Neural cell (in vitro differentiated cells): ENCODE measurements around the gene IL22RA2. TPM values are rescaled to one million over a fixed set of nuclear protein-coding genes. Genes with fewer than 3 reads are reported as not detected.

Experiments used
- H2AFZ ChIP-seq: fragments of 200-600, 300-800 bp; sonication (generic), shearing (Covaris generic); 2 replicates; pipeline ENCODE4 v1.6.0; 2014; ENCODE audit warnings: low read depth, mild to moderate bottlenecking, antibody characterized with exemption, low read length, moderate library complexity
- H3F3A ChIP-seq: fragments of 200-600 bp; shearing (Covaris generic); 2 replicates; pipeline ENCODE4 v1.6.1; 2016; ENCODE audit warnings: mild to moderate bottlenecking, moderate library complexity, mixed read lengths, antibody characterized with exemption, low read length; ENCODE audit not compliant: insufficient read depth, poor library complexity, severe bottlenecking
- H3K27ac ChIP-seq: fragments of 200-600, 300-800 bp; sonication (generic), shearing (Covaris generic); 2 replicates; pipeline ENCODE4 v1.5.1; 2014; ENCODE audit warnings: mild to moderate bottlenecking, low read length, moderate library complexity
- H3K27me3 ChIP-seq: fragments of 300-800, 200-600 bp; sonication (generic), shearing (Covaris generic); 2 replicates; pipeline ENCODE4 v1.6.0; 2014; ENCODE audit warnings: mild to moderate bottlenecking, low read depth, low read length, moderate library complexity; ENCODE audit not compliant: insufficient read depth
- H3K36me3 ChIP-seq: fragments of 300-800, 200-600 bp; sonication (generic), shearing (Covaris generic); 2 replicates; pipeline ENCODE4 v1.5.1; 2014; ENCODE audit warnings: mild to moderate bottlenecking, antibody characterized with exemption, low read length, moderate library complexity; ENCODE audit not compliant: insufficient read depth
- H3K4me2 ChIP-seq: fragments of 300-800, 200-600 bp; sonication (generic), shearing (Covaris generic); 2 replicates; pipeline ENCODE4 v1.6.0; 2014; ENCODE audit warnings: mild to moderate bottlenecking, low read length
- H3K4me3 ChIP-seq: fragments of 300-800, 200-600 bp; sonication (generic), shearing (Covaris generic); 2 replicates; pipeline ENCODE4 v1.5.1; 2014; ENCODE audit warnings: mild to moderate bottlenecking, low read length, moderate library complexity
- H3K79me2 ChIP-seq: fragments of 200-600 bp; shearing (Covaris generic); replicated peaks from 2 replicates; pipeline ENCODE4 v1.6.0; 2014; ENCODE audit warnings: mild to moderate bottlenecking, low read length, moderate library complexity; ENCODE audit not compliant: insufficient read depth
- H3K9ac ChIP-seq: fragments of 300-800, 200-600 bp; sonication (generic), shearing (Covaris generic); 2 replicates; pipeline ENCODE4 v1.6.1; 2016; ENCODE audit warnings: mild to moderate bottlenecking, low read length, mixed read lengths
- H3K9me2 ChIP-seq: fragments of 200-600 bp; shearing (Covaris generic); 2 replicates; pipeline ENCODE4 v1.6.1; 2016; ENCODE audit warnings: mild to moderate bottlenecking, low read length, mixed read lengths; ENCODE audit not compliant: insufficient read depth
- H3K9me3 ChIP-seq: fragments of 200-600, 300-800 bp; sonication (generic), shearing (Covaris generic); 2 replicates; pipeline ENCODE4 v1.6.1; 2016; ENCODE audit warnings: mild to moderate bottlenecking, mixed run types, low read length, moderate library complexity, mixed read lengths
- H4K20me1 ChIP-seq: fragments of 200-600 bp; shearing (Covaris generic); 2 replicates; pipeline ENCODE4 v1.6.1; 2016; ENCODE audit warnings: mild to moderate bottlenecking, mixed run types; ENCODE audit not compliant: insufficient read depth
- CTCF ChIP-seq: fragments of 450-650 bp; IDR thresholded peaks from 2 replicates; pipeline ENCODE4 v1.5.1; 2014; ENCODE audit warnings: antibody characterized with exemption, mild to moderate bottlenecking, moderate library complexity; ENCODE audit not compliant: poor library complexity, severe bottlenecking
- EP300 ChIP-seq: fragments of 450-650 bp; conservative IDR thresholded peaks from 2 replicates; pipeline ENCODE4 v1.6.1; 2014; ENCODE audit warnings: antibody characterized with exemption, mild to moderate bottlenecking, moderate library complexity; ENCODE audit not compliant: poor library complexity, severe bottlenecking
- EZH2 ChIP-seq: fragments of 200-600, 300-800 bp; shearing (Covaris generic), sonication (generic); IDR thresholded peaks from 2 replicates; pipeline ENCODE4 v1.6.1; 2014; ENCODE audit warnings: antibody characterized with exemption, low read length, borderline replicate concordance, mild to moderate bottlenecking; ENCODE audit not compliant: insufficient read depth, poor library complexity, severe bottlenecking
- MXI1 ChIP-seq: fragments of 450-650 bp; conservative IDR thresholded peaks from 2 replicates; pipeline ENCODE4 v1.6.1; 2014; ENCODE audit warnings: antibody characterized with exemption, mild to moderate bottlenecking; ENCODE audit not compliant: poor library complexity, severe bottlenecking
- POLR2AphosphoS5 ChIP-seq: IDR thresholded peaks from 2 replicates; pipeline ENCODE4 v1.6.1; 2012
- RAD21 ChIP-seq: fragments of 450-650 bp; conservative IDR thresholded peaks from 2 replicates; pipeline ENCODE4 v1.6.1; 2014; ENCODE audit warnings: antibody characterized with exemption, mild to moderate bottlenecking, moderate library complexity
- REST ChIP-seq: IDR thresholded peaks from 2 replicates; pipeline ENCODE4 v1.6.1; 2012; ENCODE audit warnings: borderline replicate concordance
- SMC3 ChIP-seq: fragments of 450-650 bp; conservative IDR thresholded peaks from 2 replicates; pipeline ENCODE4 v1.6.1; 2014; ENCODE audit warnings: antibody characterized with exemption, mild to moderate bottlenecking, moderate library complexity; ENCODE audit not compliant: poor library complexity
- TAF1 ChIP-seq: IDR thresholded peaks from 2 replicates; pipeline ENCODE4 v1.6.1; 2012; ENCODE audit warnings: low read depth
- polyA minus RNA-seq: library from RNA; depleted of rRNA, polyadenylated mRNA; stranded (reverse); fragments of >200 nt; gene quantifications from 2 replicates; pipeline ENCODE4 v1.2.3, GENCODE V29; 2014
- polyA plus RNA-seq: library from polyadenylated mRNA; depleted of rRNA; stranded (reverse); fragments of >200 nt; gene quantifications from 2 replicates; pipeline ENCODE4 v1.2.3, GENCODE V29; 2014

Gene IL22RA2
- polyA plus RNA-seq = not detected in 2 replicates
- polyA minus RNA-seq = not detected in 2 replicates

- no peaks in the 10 kb centered on the region for H4K20me1 ChIP-seq
- no peak within 1 kb of the TSS for H3K4me2 ChIP-seq
- H3K9me2 ChIP-seq = no peaks in the 10 kb centered on the region
- H3K27me3 ChIP-seq = no peaks in the 10 kb centered on the region
- no peak for TF ChIP-seq EZH2
- no peak for TF ChIP-seq SMC3
- TF ChIP-seq RAD21 = no peak
- TF ChIP-seq TAF1 = no peak
- no peak for TF ChIP-seq CTCF
- no peak for TF ChIP-seq MXI1
- TF ChIP-seq POLR2AphosphoS5 = no peak
- TF ChIP-seq EP300 = no peak
- TF ChIP-seq REST = no peak
- H3K9ac ChIP-seq = no peak within 1 kb of the TSS
- no peak within 1 kb of the TSS for H2AFZ ChIP-seq
- no peaks in the 10 kb centered on the region for H3K9me3 ChIP-seq
- no peaks in the 10 kb centered on the region for H3F3A ChIP-seq
- H3K79me2 ChIP-seq = no peaks in the 10 kb centered on the region
- no peak within 1 kb of the TSS for H3K27ac ChIP-seq
- H3K4me3 ChIP-seq = no peak within 1 kb of the TSS
- no peaks in the 10 kb centered on the region for H3K36me3 ChIP-seq
These were observed at the start of gene IL22RA2 for GRCh38 chr6:137173501-137173900. TSS of gene IL22RA2 (minus strand) at chr6:137173644. CDS start at chr6:137161749, 11,895 bp downstream.

DNA sequence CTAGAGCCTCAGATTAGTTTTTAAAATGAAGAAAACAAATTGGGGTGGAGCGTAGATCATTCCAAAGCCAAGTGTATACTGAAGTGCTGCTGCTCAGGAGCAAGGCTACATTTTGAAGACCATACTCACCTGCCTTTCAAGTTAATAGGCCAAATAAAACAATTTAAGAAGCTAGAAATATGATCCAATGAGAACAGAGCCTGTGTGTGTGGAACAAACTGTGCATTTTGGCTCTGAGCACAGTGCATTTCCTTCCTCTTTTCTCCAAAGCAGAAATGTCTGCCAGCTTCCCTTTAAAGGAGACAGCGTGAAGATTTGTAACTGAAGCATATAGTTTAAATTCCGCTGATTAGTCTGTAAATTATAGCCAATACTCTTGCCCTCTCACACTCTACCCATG, 48.9 kb upstream of the IL22RA2 start:
- Histone ChIP-seq H4K20me1 (no peaks in the 10 kb centered on the region), H3K27me3 (no peaks in the 10 kb centered on the region), H2AFZ (no peak overlapping the region), H3K27ac (no peak overlapping the region), H3K79me2 (peaks cover 14% of the 10 kb centered on the region), H3F3A (no peaks in the 10 kb centered on the region), H3K9ac (no peak overlapping the region), H3K4me2 (no peak overlapping the region), H3K36me3 (no peaks in the 10 kb centered on the region), H3K9me3 (no peaks in the 10 kb centered on the region), H3K4me3 (no peak overlapping the region), H3K9me2 (no peaks in the 10 kb centered on the region)
- TF ChIP-seq REST = no peak
- no peak for TF ChIP-seq MXI1
